CD4-positive, alpha-beta T cell treated with Interleukin-12 subunit alpha and Interleukin-12 subunit beta, for 1 hour (primary cell): ENCODE measurements around the gene C1QTNF2.
"Not testable (repeated sequence)": the region's sequence is repeated elsewhere in the genome, so short reads cannot be mapped to it uniquely, and the experiment has no call there.

Experiments
- DNase-seq: peaks from one replicate; pipeline ENCODE4 v3.0.0-alpha.2; 2020

The C1QTNF2 gene

DNA sequence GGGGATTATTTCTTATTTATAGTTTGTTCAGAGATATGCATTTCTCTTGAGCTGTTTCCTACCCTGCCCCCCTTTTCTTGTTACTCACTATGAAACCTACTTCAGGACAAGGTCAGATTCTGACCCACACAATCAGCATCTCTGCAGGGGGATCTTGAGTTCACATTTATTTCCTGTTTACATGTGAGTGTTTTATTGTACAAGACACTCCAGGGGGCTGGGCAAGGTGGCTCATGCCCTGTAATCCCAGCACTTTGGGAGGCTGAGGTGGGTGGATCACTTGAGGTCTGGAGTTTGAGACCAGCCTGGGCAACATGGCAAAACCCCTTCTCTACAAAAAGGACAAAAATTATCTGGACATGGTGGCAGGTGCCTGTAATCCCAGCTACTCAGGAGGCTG lies 29.9 kb downstream of the C1QTNF2 start:
- not testable (repeated sequence) for DNase-seq

DNA sequence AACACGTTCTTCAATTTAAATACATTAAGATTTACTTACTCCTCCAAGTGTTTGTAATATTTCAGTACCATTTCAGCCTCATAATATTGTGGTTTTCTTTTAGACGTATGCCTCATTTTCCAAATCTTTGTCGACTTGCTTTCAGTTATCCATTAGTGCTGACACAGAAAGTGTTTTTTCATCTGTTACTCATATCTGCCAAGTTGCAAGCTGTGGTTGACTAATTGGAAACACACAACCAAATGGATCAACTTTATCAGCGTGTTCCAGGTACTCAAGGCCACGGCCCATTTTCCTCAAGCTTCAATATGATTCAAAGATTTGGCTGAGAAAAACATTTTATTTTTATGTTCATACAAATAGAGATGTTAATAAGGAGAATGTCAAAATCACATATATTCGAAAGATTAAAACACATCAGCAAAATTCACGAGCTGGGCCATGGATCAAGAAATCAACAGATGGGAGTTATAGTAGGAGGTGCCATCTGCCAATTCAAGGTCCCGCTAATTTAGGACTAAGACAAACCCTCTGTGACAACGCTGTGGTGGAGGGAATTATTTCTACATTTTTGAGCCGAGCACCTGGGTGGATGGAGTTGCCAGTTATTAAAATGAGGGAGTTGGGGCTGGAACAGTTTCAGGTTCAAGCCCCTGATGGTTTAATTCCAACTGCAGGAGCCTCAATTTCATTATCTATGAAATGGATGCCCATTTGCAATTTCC lies 30.9 kb downstream of the C1QTNF2 start:
- DNase-seq = no peak

DNA sequence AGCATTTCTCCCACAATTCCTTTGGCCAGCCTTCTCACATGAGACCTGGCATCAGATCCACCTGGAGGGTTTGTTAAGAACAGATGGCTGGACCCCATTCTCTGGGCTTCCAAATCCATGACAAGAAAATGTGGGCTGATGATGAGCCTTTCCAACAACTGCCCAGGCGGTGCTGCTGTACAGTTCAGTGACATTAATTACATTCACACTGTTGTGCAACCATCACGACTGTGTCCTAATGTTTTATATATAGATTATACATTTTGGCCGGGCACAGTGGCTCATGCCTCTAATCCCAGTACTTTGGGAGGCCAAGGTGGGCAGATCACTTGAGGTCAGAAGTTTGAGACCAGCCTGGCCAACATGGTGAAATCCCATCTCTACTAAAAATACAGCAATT lies 35.7 kb downstream of the C1QTNF2 start:
- not testable (repeated sequence) for DNase-seq

DNA sequence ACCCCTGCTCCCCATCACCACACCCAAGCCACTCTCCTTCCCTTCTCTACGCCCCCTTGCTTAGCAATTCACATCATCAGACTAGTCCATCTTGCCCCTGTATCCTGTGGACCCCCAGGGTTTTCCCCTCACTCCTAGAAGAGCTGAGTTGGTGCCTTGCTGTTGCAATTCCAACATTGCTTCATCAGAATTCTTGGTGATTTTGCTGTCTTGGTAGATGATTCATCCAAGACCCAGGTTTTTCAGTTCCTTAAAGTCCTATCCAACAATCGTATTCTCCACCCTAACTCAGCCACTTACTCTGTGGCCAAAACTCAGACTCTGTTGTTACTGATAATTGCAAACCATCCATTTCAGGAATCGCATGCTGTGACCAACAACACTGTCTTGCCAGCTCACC lies 36.7 kb downstream of the C1QTNF2 start:
- DNase-seq = no peak

DNA sequence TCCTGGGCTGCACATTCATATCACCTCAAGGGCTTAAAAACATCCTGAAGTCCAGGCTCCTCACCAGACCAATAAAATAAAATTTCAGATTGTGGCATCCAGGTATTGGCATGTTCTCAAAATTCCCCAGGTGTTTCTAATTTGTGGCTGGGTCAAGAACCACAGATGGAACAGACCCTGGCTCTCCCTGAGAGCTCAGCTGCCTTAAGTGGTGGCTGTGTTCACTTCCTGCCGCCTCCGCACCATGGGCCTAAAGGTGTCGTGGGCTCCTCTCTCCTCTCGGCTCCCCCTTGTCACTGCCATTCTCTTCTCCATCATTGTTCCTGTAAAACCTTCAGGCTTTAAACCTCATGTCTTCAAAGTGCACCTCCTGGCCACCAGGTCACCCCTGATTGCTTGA lies 40.2 kb downstream of the C1QTNF2 start:
- DNase-seq = no peak

DNA sequence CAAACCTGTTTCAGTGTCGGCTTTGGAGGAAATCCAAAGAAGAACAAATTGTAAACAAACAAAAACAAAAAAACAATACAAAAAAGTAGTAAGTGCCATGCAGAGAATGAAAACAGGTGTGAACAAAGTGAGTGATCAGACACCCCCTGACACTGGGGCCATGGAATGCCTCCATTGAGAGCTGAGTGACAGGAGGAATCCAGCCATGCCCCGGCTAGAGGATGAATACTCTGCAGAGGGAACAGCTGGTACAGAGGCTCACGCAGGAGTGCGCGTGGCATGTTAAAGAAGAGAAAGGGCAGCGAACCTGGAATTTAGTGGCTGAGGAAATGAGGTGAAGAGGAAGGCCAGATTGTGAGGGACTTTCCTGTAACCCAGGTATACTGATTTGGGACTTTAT lies 42.6 kb downstream of the C1QTNF2 start:
- no peak for DNase-seq

DNA sequence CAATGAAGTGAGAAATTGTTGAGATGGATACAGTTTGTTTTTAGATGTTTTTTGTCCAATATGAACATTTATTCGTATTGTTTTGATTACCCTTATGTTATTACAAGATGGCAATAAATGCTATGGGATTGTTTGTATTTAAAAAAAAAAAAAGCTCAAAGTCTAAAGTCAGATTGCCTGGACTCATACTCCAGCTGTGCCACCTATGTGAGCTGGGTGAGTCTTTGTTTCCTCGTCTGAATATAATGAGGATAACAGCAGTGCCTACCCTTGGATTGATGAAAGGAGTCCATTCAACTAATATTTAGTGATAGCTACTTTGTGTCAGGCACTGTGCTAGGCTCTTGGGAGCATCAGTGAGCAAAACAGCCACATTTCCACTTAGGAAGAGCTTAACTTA lies 43.4 kb downstream of the C1QTNF2 start:
- DNase-seq = no peak

DNA sequence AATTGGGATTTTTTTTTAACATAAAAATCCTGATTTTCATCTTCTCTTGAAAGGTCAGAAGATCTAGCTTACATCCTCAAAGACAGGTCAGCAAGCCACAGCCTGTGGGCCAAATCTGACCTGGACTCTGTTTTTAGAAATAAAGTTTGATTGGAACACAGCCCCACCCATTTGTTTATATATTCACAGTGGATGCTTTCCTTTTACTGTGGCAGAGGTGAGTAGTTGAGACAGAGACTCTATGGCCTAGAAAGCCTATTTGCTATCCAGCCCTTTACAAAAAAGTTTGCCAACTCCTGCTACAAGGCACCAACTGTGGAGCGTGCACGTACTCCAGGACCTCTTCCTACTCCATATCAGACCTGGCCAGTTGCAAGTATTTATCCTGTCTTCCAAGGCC lies 44.7 kb downstream of the C1QTNF2 start:
- no peak for DNase-seq

DNA sequence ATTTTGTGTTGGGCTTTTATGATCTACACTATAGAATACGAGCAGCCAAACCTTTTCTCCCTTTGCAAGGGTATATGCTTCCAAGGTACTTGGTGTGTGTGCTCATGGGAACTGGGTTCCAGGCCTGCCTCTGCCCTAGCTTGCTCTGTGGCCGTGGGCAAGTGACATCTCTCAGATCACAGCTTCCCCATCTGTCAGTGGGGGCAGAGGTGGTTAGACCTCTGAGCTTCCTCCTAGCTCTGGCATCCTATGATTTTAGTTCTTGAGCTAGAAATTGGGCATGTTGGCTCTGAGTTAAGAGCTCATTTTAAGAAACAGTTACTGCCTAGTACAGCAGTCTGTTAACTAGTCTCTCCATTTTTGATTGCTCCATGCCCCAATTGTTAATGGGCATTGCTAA lies 45.5 kb downstream of the C1QTNF2 start:
- no peak for DNase-seq

DNA sequence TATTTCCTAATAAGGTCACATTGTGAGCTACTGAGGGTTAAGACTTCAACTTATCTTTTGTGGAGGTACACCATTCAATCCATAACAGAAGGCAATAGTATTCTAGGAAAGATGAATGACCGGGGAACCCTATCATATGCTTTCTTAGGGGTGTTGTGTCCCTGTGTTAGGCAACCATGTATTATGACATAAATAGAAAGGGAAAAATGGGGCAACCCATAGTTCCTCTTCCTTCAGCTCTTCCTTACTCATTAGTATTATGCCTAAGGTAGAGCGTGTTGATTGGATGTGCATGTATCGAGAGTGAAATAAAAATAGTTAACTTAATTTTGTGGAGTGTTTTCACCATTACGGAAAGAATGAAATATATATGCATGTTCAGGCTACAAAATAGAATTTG lies 52.0 kb downstream of the C1QTNF2 start:
- DNase-seq = no peak

DNA sequence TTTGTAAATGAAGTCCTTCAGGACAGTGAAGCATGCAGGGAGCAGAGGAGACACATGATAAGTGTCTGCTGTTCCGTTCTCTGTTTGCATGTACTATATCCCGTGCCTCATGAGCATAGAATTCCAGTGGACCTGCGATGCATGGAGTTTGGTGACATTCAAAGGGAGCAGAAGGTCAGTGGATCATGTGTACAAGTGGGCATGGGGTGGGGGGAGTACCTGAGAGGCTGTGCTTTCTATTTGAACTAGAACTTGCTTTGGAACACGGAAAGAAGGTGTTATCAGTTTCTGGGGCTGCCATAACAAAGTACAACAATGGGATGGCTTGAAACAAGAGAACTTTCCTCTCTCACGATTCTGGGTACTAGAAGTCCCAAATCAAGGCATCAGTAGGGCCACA lies 53.0 kb downstream of the C1QTNF2 start:
- no peak for DNase-seq

DNA sequence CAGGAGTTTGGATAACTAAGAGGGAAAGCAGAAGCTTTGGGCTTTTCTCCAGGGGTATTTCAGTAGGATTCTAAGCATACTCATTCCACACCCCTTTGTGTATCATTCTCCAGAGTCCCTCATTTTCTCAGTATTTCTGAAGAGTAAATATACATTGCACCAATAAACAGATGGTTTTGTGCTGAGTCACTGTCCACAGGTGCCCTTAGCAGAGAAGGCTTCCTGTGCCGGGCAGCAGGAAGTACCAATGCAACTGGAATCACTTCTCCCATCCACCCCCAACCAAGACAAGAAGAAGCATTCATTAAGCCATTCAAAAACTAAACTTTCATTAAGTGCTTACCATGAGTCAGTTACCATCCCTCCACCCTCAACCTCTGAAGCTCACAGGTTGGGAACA lies 54.5 kb downstream of the C1QTNF2 start:
- DNase-seq = no peak

DNA sequence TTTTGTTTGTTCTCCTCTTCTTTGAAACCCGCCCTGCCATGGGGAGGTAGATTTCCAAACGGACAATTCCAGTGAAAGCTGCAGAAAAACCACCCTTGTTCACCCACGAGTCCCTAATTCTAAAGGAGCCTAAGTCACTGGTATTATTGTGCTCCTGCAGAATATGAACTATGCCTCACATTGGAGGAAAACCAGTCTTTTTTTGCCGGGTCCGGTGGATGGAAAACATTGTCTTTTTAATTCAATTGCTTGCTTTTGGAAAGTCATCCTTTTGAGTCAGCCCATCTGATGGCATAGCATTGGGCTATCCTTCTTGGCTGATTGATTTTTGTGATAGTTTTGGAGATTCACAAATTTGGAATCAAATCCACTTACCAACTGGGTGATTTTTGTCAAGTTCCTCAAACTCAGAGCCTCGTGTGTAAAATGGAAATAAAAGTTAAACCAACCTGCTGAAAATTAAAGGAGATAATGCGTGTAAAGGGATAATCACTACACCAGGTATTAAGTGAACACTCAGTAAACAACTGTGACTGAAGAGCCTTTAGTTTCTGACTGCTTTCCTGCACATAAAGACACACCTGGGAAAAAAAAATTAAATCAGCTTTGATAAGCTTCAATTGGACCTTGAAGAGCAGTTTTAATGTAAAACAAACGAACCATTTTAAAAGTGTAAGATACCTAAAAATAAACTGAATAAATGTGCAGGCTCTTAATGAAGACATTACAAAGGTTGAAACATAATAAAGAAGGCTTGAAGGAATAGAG lies 57.3 kb downstream of the C1QTNF2 start:
- no peak for DNase-seq

DNA sequence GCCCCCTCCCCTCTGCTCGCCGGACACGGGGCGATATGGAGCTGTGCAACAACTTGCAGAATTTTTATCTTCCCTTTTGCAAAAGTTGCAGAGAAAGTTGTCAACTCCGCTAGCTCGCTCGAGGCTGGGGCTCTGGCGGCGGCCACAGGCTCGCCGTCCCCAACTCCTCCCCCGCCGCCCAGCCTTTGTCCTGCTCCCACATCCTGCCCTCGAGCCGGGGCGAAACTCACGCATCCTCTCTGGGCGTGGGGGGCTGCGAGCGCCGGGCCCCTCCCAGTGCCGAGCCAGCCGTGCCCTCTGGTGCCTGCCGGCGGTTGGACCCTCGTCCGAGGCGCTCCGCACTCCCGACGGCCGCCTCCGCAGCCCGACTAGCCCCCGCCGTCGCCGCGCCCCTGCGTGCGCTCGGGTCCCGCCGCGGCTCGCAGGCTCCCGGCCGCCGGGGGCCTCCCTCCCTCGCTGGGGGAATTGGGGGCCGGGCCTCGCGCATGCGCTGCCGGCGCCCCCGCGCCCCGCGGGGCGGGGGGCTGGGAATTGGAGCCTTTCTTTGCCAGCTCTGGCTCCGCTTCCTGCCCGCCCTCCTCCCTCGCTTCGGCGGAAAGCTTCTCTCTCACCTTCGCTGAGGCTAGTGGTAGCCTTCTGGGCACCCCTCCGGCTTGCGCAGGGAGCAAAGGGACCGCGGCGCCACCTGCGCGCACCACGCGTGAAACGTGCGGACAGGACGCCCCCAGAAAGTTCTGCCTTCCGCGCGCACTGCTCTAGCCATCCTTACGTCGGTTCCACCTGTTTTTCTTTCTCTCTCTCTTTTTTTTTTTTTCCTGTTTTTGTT lies 58.1 kb downstream of the C1QTNF2 start, which contains the start of gene CCNJL:
TSS of gene CCNJL (minus strand) at position 431 of the 826 bp plus-strand sequence. CDS start 641 bp downstream, outside the sequence.
- no peak for DNase-seq

DNA sequence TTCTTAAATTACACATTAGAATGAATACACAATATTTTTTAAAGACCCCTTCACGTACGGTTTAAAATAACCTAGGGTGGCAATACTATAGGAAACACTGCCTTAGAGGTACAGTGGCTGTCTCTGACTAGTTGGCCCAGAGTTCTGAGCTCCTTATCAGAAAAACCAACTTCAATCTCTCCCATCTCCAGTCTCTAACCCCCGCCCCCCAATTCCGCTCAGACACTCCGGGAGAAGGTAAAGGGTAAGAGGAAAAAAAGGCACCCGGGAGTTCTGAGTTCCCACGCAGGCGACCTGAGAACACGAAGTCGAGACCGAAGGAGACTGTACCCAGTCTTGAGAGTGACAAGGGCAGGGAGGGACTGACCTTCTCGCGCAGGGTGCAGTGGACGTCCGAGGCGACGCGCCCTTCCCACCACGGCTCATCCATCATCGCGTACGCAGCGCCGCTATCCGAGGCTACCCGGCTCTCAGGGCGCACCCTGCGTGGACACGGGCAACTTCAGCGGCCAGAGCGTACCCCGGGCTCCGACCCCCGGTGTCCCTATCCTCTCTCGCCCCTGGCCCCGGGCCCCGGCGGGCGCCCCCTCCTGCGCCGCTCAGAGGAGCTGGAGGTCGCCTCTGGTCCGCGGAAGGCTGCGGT lies 58.8 kb downstream of the C1QTNF2 start:
- no peak for DNase-seq

DNA sequence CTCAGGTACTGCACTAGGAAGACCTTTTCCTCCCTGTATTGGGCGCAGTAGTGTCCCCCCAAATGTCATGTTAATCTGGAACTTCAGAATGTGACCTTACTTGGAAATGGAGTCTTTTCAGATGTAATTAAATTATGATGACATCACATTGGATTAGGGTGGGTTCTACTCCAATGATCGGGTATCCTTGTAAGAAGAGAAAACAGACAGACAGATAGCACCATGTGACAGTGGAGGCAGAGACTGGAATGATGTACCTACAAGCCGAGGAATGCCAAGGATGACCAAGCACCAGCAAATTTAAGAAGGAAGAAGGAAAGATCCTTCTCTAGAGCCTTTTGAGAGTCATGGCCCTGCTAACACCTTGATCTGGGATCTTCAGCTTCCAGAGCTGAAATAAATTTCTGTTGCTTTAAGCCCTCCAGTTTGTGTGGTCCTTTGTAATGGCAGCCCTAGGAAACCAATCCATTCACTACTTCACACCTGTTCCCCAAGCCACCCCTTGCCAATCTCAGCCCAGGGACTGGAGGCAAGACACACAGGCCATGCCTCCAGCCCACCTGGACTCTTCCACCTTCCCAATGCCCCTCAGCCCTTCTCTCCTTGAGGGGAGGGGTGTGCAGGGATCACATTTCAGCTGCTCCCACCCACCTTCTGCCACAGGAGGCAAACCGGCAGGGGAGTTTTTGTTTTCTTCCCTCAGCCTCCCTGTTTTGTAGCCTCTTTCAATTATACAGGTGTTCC lies 59.7 kb downstream of the C1QTNF2 start:
- DNase-seq = no peak

DNA sequence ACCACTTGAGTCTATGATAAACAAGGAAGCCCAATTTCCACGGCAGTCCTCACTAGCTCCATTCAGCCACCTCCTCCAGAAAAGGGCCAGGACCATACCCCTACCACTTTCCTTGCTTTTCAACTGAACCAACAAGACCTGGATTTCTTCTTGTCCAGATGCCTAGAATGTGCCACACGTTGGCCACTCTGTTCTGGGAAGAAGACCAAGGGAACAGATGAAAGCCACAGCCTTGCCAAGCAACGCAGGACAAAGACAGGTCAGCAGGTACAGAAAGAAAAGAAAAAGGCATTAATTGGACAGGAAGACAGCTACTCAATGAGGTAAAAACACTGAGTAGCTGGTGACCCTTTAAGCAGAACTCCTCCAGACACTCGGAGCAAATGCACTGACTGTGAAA lies 60.3 kb downstream of the C1QTNF2 start:
- no peak for DNase-seq

DNA sequence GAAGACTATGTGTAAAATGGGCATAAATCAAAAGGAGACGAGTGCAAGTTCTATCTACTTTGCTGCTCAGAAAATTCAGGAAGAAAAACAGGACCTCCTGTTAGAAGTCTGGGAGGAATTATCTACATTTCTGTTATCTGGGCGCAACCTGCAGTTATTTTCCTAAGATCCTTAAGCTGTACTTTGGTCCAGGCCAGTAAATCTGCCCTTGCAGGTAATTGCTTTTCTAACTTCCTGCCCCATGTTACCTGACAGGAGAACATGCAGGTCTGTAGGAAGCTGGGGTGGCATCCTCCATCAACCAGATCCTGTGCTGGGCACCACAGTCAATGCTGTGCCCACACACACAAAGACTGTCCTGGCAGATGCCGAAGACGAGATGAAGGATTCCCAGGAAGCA lies 63.7 kb downstream of the C1QTNF2 start:
- no peak for DNase-seq

DNA sequence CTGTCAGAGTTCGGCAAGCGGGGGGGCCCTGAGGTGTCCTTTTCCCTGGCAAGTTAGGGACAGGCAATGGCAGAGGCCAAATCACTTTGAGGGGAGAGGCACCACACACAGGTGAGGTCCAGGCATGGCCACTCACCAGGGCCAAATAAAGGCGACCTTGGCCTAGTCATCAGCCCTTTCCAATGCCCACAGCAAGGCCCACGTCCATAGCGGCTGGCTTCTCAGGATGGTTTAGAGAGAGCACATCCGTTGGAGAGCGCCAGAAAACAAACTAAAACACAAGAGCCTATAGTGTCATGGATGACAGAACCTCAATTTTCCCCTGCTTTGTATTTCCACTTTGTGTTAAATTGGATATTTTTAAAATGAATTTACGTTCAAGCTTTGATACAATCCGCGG lies 65.1 kb downstream of the C1QTNF2 start:
- DNase-seq = no peak

DNA sequence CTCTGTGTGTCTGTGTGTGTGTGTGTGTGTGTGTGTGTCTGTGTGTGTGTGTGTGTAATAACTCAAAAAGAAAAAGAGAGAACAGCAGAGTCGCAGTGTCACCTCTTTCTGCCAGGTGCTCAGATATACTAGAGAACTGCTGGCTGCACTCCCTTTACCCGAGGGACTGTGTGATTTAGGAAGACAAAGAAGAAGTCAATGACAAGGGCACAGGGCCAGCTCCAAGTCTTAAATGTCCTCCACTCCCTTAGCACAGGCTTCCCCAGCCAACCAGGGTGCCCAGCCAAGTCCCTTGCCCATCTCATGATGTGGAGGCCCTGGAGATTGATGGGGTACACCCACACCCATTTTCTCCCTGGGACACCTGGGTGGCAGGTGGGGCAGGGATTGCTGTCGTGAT lies 66.7 kb downstream of the C1QTNF2 start:
- DNase-seq = no peak

DNA sequence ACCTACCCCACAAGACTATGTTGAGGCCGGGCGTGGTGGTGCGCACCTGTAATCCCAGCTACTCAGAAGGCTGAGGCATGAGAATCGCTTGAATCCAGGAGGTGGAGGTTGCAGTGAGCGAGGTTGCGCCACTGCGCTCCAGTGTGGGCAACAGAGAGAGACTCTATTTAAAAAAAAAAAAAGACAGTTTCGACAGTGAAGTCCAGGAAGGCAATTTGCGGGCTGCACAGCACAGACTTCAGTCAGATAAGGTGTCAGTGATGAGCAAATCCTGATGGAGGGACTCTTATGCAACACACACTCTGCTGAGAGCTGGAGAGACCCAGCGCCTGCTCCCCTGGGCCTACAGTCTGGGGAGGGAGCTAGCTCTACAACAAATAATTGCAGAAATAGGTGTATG lies 72.2 kb downstream of the C1QTNF2 start:
- DNase-seq = no peak

DNA sequence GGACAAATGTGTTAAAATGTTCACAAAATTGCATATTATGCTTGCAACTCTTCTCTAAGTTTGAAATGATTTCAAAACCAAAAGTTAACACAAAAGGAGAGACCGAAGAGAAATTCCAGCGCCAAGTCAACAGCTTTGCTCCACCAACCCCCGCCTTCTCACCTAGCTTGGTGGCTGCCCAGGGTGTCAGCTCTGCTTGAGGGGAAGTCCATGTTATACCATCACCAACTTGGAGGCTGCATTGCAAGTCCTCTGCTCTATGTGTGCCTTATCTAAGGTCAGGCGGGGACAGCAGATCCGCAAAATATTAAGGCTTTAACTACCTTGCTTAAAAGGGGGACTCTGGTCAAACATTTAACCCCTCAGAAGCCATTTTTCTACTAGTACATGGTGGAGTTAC lies 72.7 kb downstream of the C1QTNF2 start:
- DNase-seq = no peak
